ENCODE data around the gene DOK6. TPM values are rescaled to one million over a fixed set of nuclear protein-coding genes. Genes with fewer than 3 reads are reported as not detected.

Gene DOK6
- total RNA-seq, 1 donor from 2014 or later = 0.06 TPM

GRCh38 chr18:69414184-69414583 lies 13.5 kb downstream of the DOK6 start:
- no peak for TF ChIP-seq CTCF (conservative IDR thresholded peaks at IDR 0.05; ENCODE audit: low read depth, low read length)
- no peak overlapping the region for H3K4me3 ChIP-seq (ENCODE audit: low read depth, low read length)
- no peak for DNase-seq (ENCODE audit: low read depth)

- no peak overlapping the region for H3K4me3 ChIP-seq (ENCODE audit: low read depth, low read length)
- DNase-seq (ENCODE audit: low read depth) = no peak
- no peak for TF ChIP-seq CTCF (conservative IDR thresholded peaks at IDR 0.05; ENCODE audit: low read depth, low read length)
These were observed 32.2 kb downstream of the DOK6 start for GRCh38 chr18:69432847-69433246.

- H3K4me3 ChIP-seq (ENCODE audit: low read depth, low read length) = no peak overlapping the region
- no peak for TF ChIP-seq CTCF (conservative IDR thresholded peaks at IDR 0.05; ENCODE audit: low read depth, low read length)
- DNase-seq (ENCODE audit: low read depth) = no peak
These were observed 34.3 kb downstream of the DOK6 start for GRCh38 chr18:69435000-69435399.

- H3K4me3 ChIP-seq (ENCODE audit: low read depth, low read length) = no peak overlapping the region
These were observed 43.5 kb downstream of the DOK6 start for GRCh38 chr18:69444221-69444620.

GRCh38 chr18:69447886-69448285 lies 47.2 kb downstream of the DOK6 start:
- DNase-seq (ENCODE audit: low read depth) = no peak
- no peak overlapping the region for H3K4me3 ChIP-seq (ENCODE audit: low read depth, low read length)
- TF ChIP-seq CTCF (conservative IDR thresholded peaks at IDR 0.05; ENCODE audit: low read depth, low read length) = no peak

More at GRCh38 chr18:69444221-69444620, 43.5 kb downstream of the DOK6 start:
- TF ChIP-seq CTCF (conservative IDR thresholded peaks at IDR 0.05; ENCODE audit: low read depth, low read length) = no peak
- DNase-seq (ENCODE audit: low read depth) = no peak

GRCh38 chr18:69455125-69455524 lies 54.4 kb downstream of the DOK6 start:
- no peak overlapping the region for H3K4me3 ChIP-seq (ENCODE audit: low read depth, low read length)
- no peak for DNase-seq (ENCODE audit: low read depth)
- TF ChIP-seq CTCF (conservative IDR thresholded peaks at IDR 0.05; ENCODE audit: low read depth, low read length) = no peak

- no peak overlapping the region for H3K4me3 ChIP-seq (ENCODE audit: low read depth, low read length)
- DNase-seq (ENCODE audit: low read depth) = no peak
- TF ChIP-seq CTCF (conservative IDR thresholded peaks at IDR 0.05; ENCODE audit: low read depth, low read length) = peak; percentile 31
These were observed 68.8 kb downstream of the DOK6 start for GRCh38 chr18:69469444-69469919.
